ENCODE data around the gene KRT76.

The KRT76 gene

GRCh38 chr12:52748578-52748977 is 28.6 kb downstream of the KRT76 start:
- Histone ChIP-seq H3F3A (ENCODE audit: insufficient read depth) (no peaks in the 10 kb centered on the region), H3K27me3 (ENCODE audit: low read length) (no peaks in the 10 kb centered on the region), H3K79me2 (ENCODE audit: insufficient read depth, low read length) (no peaks in the 10 kb centered on the region), H2AFZ (ENCODE audit: low read depth, low read length, severe bottlenecking) (no peak overlapping the region), H4K20me1 (ENCODE audit: low read depth, low read length) (no peaks in the 10 kb centered on the region), H3K4me2 (ENCODE audit: low read depth, low read length, poor library complexity, severe bottlenecking) (no peak overlapping the region), H3K9me3 (ENCODE audit: insufficient read depth, low read length) (no peaks in the 10 kb centered on the region), H3K4me3 (ENCODE audit: insufficient read depth, low read length, poor library complexity, severe bottlenecking) (no peak overlapping the region), H3K27ac (ENCODE audit: low read depth, low read length) (no peak overlapping the region), H3K36me3 (ENCODE audit: low read length) (no peaks in the 10 kb centered on the region), H3K9ac (ENCODE audit: low read length) (no peak overlapping the region), H3K9me2 (replicated peaks; ENCODE audit: insufficient read depth, low read length) (no peaks in the 10 kb centered on the region)
- TF ChIP-seq, protein P1, sequence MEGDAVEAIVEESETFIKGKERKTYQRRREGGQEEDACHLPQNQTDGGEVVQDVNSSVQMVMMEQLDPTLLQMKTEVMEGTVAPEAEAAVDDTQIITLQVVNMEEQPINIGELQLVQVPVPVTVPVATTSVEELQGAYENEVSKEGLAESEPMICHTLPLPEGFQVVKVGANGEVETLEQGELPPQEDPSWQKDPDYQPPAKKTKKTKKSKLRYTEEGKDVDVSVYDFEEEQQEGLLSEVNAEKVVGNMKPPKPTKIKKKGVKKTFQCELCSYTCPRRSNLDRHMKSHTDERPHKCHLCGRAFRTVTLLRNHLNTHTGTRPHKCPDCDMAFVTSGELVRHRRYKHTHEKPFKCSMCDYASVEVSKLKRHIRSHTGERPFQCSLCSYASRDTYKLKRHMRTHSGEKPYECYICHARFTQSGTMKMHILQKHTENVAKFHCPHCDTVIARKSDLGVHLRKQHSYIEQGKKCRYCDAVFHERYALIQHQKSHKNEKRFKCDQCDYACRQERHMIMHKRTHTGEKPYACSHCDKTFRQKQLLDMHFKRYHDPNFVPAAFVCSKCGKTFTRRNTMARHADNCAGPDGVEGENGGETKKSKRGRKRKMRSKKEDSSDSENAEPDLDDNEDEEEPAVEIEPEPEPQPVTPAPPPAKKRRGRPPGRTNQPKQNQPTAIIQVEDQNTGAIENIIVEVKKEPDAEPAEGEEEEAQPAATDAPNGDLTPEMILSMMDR (IDR thresholded peaks at IDR 0.05; ENCODE audit: insufficient read depth, low read length, poor library complexity, severe bottlenecking): no peak
- TF ChIP-seq EZH2phosphoT487 (conservative IDR thresholded peaks at IDR 0.05; ENCODE audit: low read length): no peak

GRCh38 chr12:52745554-52745953 is 31.6 kb downstream of the KRT76 start:
- H3K27ac ChIP-seq (ENCODE audit: low read depth, low read length): no peak overlapping the region
- no peak overlapping the region for H3K4me2 ChIP-seq (ENCODE audit: low read depth, low read length, poor library complexity, severe bottlenecking)
- H3F3A ChIP-seq (ENCODE audit: insufficient read depth): no peaks in the 10 kb centered on the region
- no peak overlapping the region for H2AFZ ChIP-seq (ENCODE audit: low read depth, low read length, severe bottlenecking)
- TF ChIP-seq, protein P1 (IDR thresholded peaks at IDR 0.05; ENCODE audit: insufficient read depth, low read length, poor library complexity, severe bottlenecking): no peak
- H3K9ac ChIP-seq (ENCODE audit: low read length): no peak overlapping the region
- H3K9me3 ChIP-seq (ENCODE audit: insufficient read depth, low read length): no peaks in the 10 kb centered on the region
- no peaks in the 10 kb centered on the region for H3K79me2 ChIP-seq (ENCODE audit: insufficient read depth, low read length)
- H3K9me2 ChIP-seq (replicated peaks; ENCODE audit: insufficient read depth, low read length): no peaks in the 10 kb centered on the region
- no peak overlapping the region for H3K4me3 ChIP-seq (ENCODE audit: insufficient read depth, low read length, poor library complexity, severe bottlenecking)
- H3K27me3 ChIP-seq (ENCODE audit: low read length): no peaks in the 10 kb centered on the region
- H4K20me1 ChIP-seq (ENCODE audit: low read depth, low read length): no peaks in the 10 kb centered on the region
- no peaks in the 10 kb centered on the region for H3K36me3 ChIP-seq (ENCODE audit: low read length)

DNA sequence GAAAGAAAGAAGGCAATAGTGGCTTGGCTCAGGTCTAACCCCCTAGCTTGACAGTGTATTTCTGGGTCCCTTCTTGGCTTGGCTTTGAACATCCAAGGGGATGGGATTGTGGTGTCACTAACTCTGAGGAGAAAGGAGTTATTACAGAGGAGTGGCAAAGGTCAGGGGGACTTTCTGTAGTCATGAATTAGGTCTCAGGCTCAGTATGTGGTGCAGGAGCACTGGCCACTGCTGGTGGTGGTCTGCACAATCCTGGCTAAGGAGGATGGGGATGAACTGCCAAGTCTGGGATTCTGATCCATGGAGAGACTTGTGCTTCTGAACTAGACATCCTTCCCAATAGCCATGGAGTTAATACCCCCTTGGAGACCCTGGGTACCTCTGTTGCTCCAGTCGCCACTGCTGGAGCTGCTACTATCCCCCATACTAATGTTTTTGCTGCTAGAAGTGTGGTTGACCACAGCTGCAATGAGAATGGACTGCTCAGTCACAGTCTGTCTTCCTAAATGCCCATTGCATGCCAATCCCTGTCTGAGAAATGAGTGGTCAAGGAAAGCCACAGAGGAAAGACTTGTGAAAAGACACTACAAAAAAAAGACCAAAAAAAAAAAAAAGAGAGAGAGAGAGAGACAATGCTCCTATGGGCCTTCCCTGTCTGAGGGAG is 32.5 kb downstream of the KRT76 start:
- Histone ChIP-seq H3K9me3 (ENCODE audit: insufficient read depth, low read length) (no peaks in the 10 kb centered on the region), H3F3A (ENCODE audit: insufficient read depth) (no peaks in the 10 kb centered on the region), H3K27me3 (ENCODE audit: low read length) (no peaks in the 10 kb centered on the region), H3K36me3 (ENCODE audit: low read length) (no peaks in the 10 kb centered on the region), H3K4me2 (ENCODE audit: low read depth, low read length, poor library complexity, severe bottlenecking) (no peak overlapping the region), H3K27ac (ENCODE audit: low read depth, low read length) (no peak overlapping the region), H3K79me2 (ENCODE audit: insufficient read depth, low read length) (no peaks in the 10 kb centered on the region), H4K20me1 (ENCODE audit: low read depth, low read length) (no peaks in the 10 kb centered on the region), H3K9me2 (replicated peaks; ENCODE audit: insufficient read depth, low read length) (no peaks in the 10 kb centered on the region), H2AFZ (ENCODE audit: low read depth, low read length, severe bottlenecking) (no peak overlapping the region), H3K4me3 (ENCODE audit: insufficient read depth, low read length, poor library complexity, severe bottlenecking) (no peak overlapping the region), H3K9ac (ENCODE audit: low read length) (no peak overlapping the region)
- no peak for TF ChIP-seq EZH2phosphoT487 (conservative IDR thresholded peaks at IDR 0.05; ENCODE audit: low read length)
- TF ChIP-seq, protein P1 (IDR thresholded peaks at IDR 0.05; ENCODE audit: insufficient read depth, low read length, poor library complexity, severe bottlenecking): no peak
